ENCODE data around the gene PHACTR3.

Gene PHACTR3

GRCh38 chr20:59606566-59606965 lies 2.2 kb downstream of the PHACTR3 start:
- DNase-seq (ENCODE audit: low spot score): no peak
- TF ChIP-seq CTCF (IDR thresholded peaks at IDR 0.05; ENCODE audit: borderline replicate concordance, control extremely low read depth, extremely low read depth, insufficient read depth, missing control alignments): no peak
- in situ Hi-C loops (cut with MboI; ENCODE audit: low sequenced_read_pairs, unreplicated experiment): no loop called here

- no peak for DNase-seq (ENCODE audit: low spot score)
- in situ Hi-C loops (cut with MboI; ENCODE audit: low sequenced_read_pairs, unreplicated experiment): no loop called here
- TF ChIP-seq CTCF (IDR thresholded peaks at IDR 0.05; ENCODE audit: borderline replicate concordance, control extremely low read depth, extremely low read depth, insufficient read depth, missing control alignments): no peak
Measured at GRCh38 chr20:59608396-59608795, 4.1 kb downstream of the PHACTR3 start.

- DNase-seq (ENCODE audit: low spot score): no peak
- no peak for TF ChIP-seq CTCF (IDR thresholded peaks at IDR 0.05; ENCODE audit: borderline replicate concordance, control extremely low read depth, extremely low read depth, insufficient read depth, missing control alignments)
- in situ Hi-C loops (cut with MboI; ENCODE audit: low sequenced_read_pairs, unreplicated experiment): no loop called here
Measured at GRCh38 chr20:59608871-59609270, 4.5 kb downstream of the PHACTR3 start.

- no peak for DNase-seq (ENCODE audit: low spot score)
- in situ Hi-C loops (cut with MboI; ENCODE audit: low sequenced_read_pairs, unreplicated experiment): no loop called here
- TF ChIP-seq CTCF (IDR thresholded peaks at IDR 0.05; ENCODE audit: borderline replicate concordance, control extremely low read depth, extremely low read depth, insufficient read depth, missing control alignments): no peak
Measured at GRCh38 chr20:59611286-59611685, 6.9 kb downstream of the PHACTR3 start.

GRCh38 chr20:59613861-59614260 lies 9.5 kb downstream of the PHACTR3 start:
- TF ChIP-seq CTCF (IDR thresholded peaks at IDR 0.05; ENCODE audit: borderline replicate concordance, control extremely low read depth, extremely low read depth, insufficient read depth, missing control alignments): no peak
- no peak for DNase-seq (ENCODE audit: low spot score)
- in situ Hi-C loops (cut with MboI; ENCODE audit: low sequenced_read_pairs, unreplicated experiment): no loop called here

GRCh38 chr20:59614714-59615113 lies 10.4 kb downstream of the PHACTR3 start:
- no peak for TF ChIP-seq CTCF (IDR thresholded peaks at IDR 0.05; ENCODE audit: borderline replicate concordance, control extremely low read depth, extremely low read depth, insufficient read depth, missing control alignments)
- DNase-seq (ENCODE audit: low spot score): no peak
- in situ Hi-C loops (cut with MboI; ENCODE audit: low sequenced_read_pairs, unreplicated experiment): no loop called here

- no peak for TF ChIP-seq CTCF (IDR thresholded peaks at IDR 0.05; ENCODE audit: borderline replicate concordance, control extremely low read depth, extremely low read depth, insufficient read depth, missing control alignments)
- DNase-seq (ENCODE audit: low spot score): no peak
- in situ Hi-C loops (cut with MboI; ENCODE audit: low sequenced_read_pairs, unreplicated experiment): no loop called here
Measured at GRCh38 chr20:59616306-59616705, 12.0 kb downstream of the PHACTR3 start.
